PC-9 (cell line): Measurements from ENCODE around the gene HTT-AS. TPM values are rescaled to one million over a fixed set of nuclear protein-coding genes. Genes with fewer than 3 reads are reported as not detected.

ENCODE experiments used
- BruUV-seq: library from RNA; stranded (reverse); fragments of 400-500 nt; replicated peaks from 2 replicates; lab custom pipeline; 2021; lab: Mats Ljungman, UMichigan
- CTCF ChIA-PET: fragments of 300-600 bp; sonication (Branson Sonifier 250); formaldehyde crosslinking; loops from one replicate; lab custom pipeline; 2022; ENCODE audit warnings: antibody characterized with exemption; lab: Charles Lee
- POLR2A ChIA-PET: fragments of 300-600 bp; sonication (Branson Sonifier 250); formaldehyde crosslinking; loops from one replicate; lab custom pipeline; 2022; ENCODE audit warnings: antibody characterized with exemption; ENCODE audit not compliant: unreplicated experiment; lab: Charles Lee
- DNase-seq, 2 experiments: peaks; one replicate each; pipeline versions ENCODE4 v3.0.0 to v3.0.0-alpha.2; 2015 to 2022; ENCODE audit warnings: mixed read lengths in 1 of 2
- H2AFZ ChIP-seq: fragments of 200-600 bp; sonication (generic); 2 replicates; pipeline ENCODE4 v1.8.1; 2017; ENCODE audit warnings: antibody characterized with exemption
- H3F3A ChIP-seq: fragments of 200-600 bp; sonication (generic); 2 replicates; pipeline ENCODE4 v1.8.1; 2017; ENCODE audit warnings: antibody characterized with exemption, mild to moderate bottlenecking, low read depth; ENCODE audit not compliant: insufficient read depth
- H3K27ac ChIP-seq: fragments of 200-600 bp; sonication (generic); 2 replicates; pipeline ENCODE4 v1.6.1; 2016; ENCODE audit warnings: mixed run types
- H3K27me3 ChIP-seq: fragments of 200-600 bp; sonication (generic); 2 replicates; pipeline ENCODE4 v1.6.1; 2016; ENCODE audit warnings: low read depth, mixed run types; ENCODE audit not compliant: insufficient read depth
- H3K36me3 ChIP-seq: fragments of 200-600 bp; sonication (generic); 2 replicates; pipeline ENCODE4 v1.6.1; 2016; ENCODE audit warnings: low read depth, mixed run types
- H3K4me1 ChIP-seq: fragments of 200-600 bp; sonication (generic); replicated peaks from 2 replicates; pipeline ENCODE4 v1.6.1; 2016; ENCODE audit warnings: mixed run types; ENCODE audit not compliant: insufficient read depth
- H3K4me2 ChIP-seq: fragments of 200-600 bp; sonication (generic); 2 replicates; pipeline ENCODE4 v1.6.1; 2017; ENCODE audit warnings: mixed run types
- H3K4me3 ChIP-seq: fragments of 200-600 bp; sonication (generic); 2 replicates; pipeline ENCODE4 v1.6.1; 2016; ENCODE audit warnings: mixed run types
- H3K79me2 ChIP-seq: fragments of 200-600 bp; sonication (generic); 2 replicates; pipeline ENCODE4 v1.6.1; 2017; ENCODE audit warnings: low read depth, mixed run types
- H3K9me2 ChIP-seq: fragments of 200-600 bp; sonication (generic); 2 replicates; pipeline ENCODE4 v1.8.1; 2017; ENCODE audit warnings: mild to moderate bottlenecking; ENCODE audit not compliant: insufficient read depth
- H3K9me3 ChIP-seq: fragments of 200-600 bp; sonication (generic); 2 replicates; pipeline ENCODE4 v1.8.1; 2016; ENCODE audit warnings: low read depth; ENCODE audit not compliant: insufficient read depth
- H4K20me1 ChIP-seq: fragments of 200-600 bp; sonication (generic); 2 replicates; pipeline ENCODE4 v1.8.1; 2017; ENCODE audit not compliant: insufficient read depth
- CTCF ChIP-seq: fragments of 200-600 bp; sonication (generic); conservative IDR thresholded peaks from 2 replicates; pipeline ENCODE4 v1.6.1; 2017; ENCODE audit warnings: mixed run types, antibody characterized with exemption, mild to moderate bottlenecking, moderate library complexity
- EZH2 ChIP-seq: fragments of 200-600 bp; sonication (generic); IDR thresholded peaks from 2 replicates; pipeline ENCODE4 v1.8.0; 2017; ENCODE audit warnings: antibody characterized with exemption, low read depth
- intact Hi-C: fragments of 100-400 bp; cut with micrococcal nuclease; formaldehyde crosslinking; loops from one replicate; pipeline ENCODE4 v1.10.0; 2022; ENCODE audit not compliant: unreplicated experiment
- total RNA-seq: library from RNA; stranded (reverse); gene quantifications from 2 replicates; pipeline ENCODE4 v1.2.3, GENCODE V29; 2021

Gene HTT-AS
- total RNA-seq, 1 experiment from 2014 or later: not detected

- Histone ChIP-seq H3K9me3 (no peaks in the 10 kb centered on the region), H3F3A (no peaks in the 10 kb centered on the region), H3K27me3 (no peaks in the 10 kb centered on the region), H4K20me1 (no peaks in the 10 kb centered on the region; the same call in 1 of the 2 replicates), H3K27ac (no peak overlapping the region), H3K9me2 (no peaks in the 10 kb centered on the region), H3K4me1 (peaks cover 9% of the 10 kb centered on the region), H3K4me3 (peak overlapping the region; percentile 87), H2AFZ (peak overlapping the region; percentile 94; the same call in 1 of the 2 replicates), H3K79me2 (peaks cover 47% of the 10 kb centered on the region), H3K4me2 (peak overlapping the region; percentile 90), H3K36me3 (no peaks in the 10 kb centered on the region)
- intact Hi-C loops: no loop called here
- ChIA-PET POLR2A (no interaction called here), CTCF (no interaction called here)
- TF ChIP-seq CTCF (no peak), EZH2 (no peak)
- DNase-seq: no peak
- BruUV-seq: no TSS peak
These were observed 1.3 kb upstream of the HTT-AS start for GRCh38 chr4:3075652-3075981.

GRCh38 chr4:3074846-3075651 lies 711 bp upstream of the HTT-AS start:
- H3K9me2 ChIP-seq: no peaks in the 10 kb centered on the region
- peak overlapping the region; percentile 90 for H3K4me2 ChIP-seq
- TF ChIP-seq CTCF (no peak), EZH2 (no peak)
- H4K20me1 ChIP-seq: no peaks in the 10 kb centered on the region; the same call in 1 of the 2 replicates
- H3K9me3 ChIP-seq: no peaks in the 10 kb centered on the region
- no peaks in the 10 kb centered on the region for H3F3A ChIP-seq
- H3K79me2 ChIP-seq: peaks cover 41% of the 10 kb centered on the region
- H3K27ac ChIP-seq: peak overlapping the region; percentile 63
- TSS peak; percentile 96 for BruUV-seq
- H3K4me1 ChIP-seq: peaks cover 9% of the 10 kb centered on the region
- DNase-seq: peak; percentile 53 to 61
- H3K36me3 ChIP-seq: no peaks in the 10 kb centered on the region
- H2AFZ ChIP-seq: peak overlapping the region; percentile 94
- intact Hi-C loops: loop anchor here (1.0 to 5.0 kb wide), 2 partner anchors 10 to 882 kb away; no protein-coding TSS in a partner anchor
- CTCF ChIA-PET: no interaction called here
- H3K27me3 ChIP-seq: no peaks in the 10 kb centered on the region
- H3K4me3 ChIP-seq: peak overlapping the region; percentile 87
- POLR2A ChIA-PET: interaction anchor here (0.6 kb wide), 1 partner anchor 308 kb away, joined by 16 read pairs; no protein-coding TSS in a partner anchor

GRCh38 chr4:3073158-3074077 lies 920 bp downstream of the HTT-AS start:
- no peaks in the 10 kb centered on the region for H3K9me3 ChIP-seq
- POLR2A ChIA-PET: interaction anchor here (0.5 to 0.7 kb wide), 3 partner anchors 40 to 689 kb away, joined by 5 to 7 read pairs (median 6); partner anchors contain the start of genes GRK4 and NOP14
- H3K27me3 ChIP-seq: no peaks in the 10 kb centered on the region
- H3K27ac ChIP-seq: no peak overlapping the region
- H3K4me3 ChIP-seq: peak overlapping the region; percentile 59
- DNase-seq: no peak
- H3K4me2 ChIP-seq: peak overlapping the region; percentile 76
- intact Hi-C loops: loop anchor here (1.0 to 5.0 kb wide), 2 partner anchors 12 to 884 kb away; no protein-coding TSS in a partner anchor
- BruUV-seq: TSS peak; percentile 19
- CTCF ChIA-PET: no interaction called here
- H3K36me3 ChIP-seq: no peaks in the 10 kb centered on the region
- peaks cover 9% of the 10 kb centered on the region for H3K4me1 ChIP-seq
- H2AFZ ChIP-seq: peak overlapping the region; percentile 77; the same call in 1 of the 2 replicates
- TF ChIP-seq EZH2 (no peak), CTCF (no peak)
- no peaks in the 10 kb centered on the region for H3F3A ChIP-seq
- H3K9me2 ChIP-seq: no peaks in the 10 kb centered on the region
- peaks cover 31% of the 10 kb centered on the region for H3K79me2 ChIP-seq
- H4K20me1 ChIP-seq: no peaks in the 10 kb centered on the region; the same call in 1 of the 2 replicates
